GM21423 (cell line): ENCODE results near the gene ENOX1.

Experiments
- ATAC-seq: cut with Tn5 transposase; IDR thresholded peaks from one replicate; pipeline ENCODE4 v1.9.1; 2021; ENCODE audit warnings: mild to moderate bottlenecking, moderate library complexity; ENCODE audit not compliant: unreplicated experiment

Gene ENOX1

DNA sequence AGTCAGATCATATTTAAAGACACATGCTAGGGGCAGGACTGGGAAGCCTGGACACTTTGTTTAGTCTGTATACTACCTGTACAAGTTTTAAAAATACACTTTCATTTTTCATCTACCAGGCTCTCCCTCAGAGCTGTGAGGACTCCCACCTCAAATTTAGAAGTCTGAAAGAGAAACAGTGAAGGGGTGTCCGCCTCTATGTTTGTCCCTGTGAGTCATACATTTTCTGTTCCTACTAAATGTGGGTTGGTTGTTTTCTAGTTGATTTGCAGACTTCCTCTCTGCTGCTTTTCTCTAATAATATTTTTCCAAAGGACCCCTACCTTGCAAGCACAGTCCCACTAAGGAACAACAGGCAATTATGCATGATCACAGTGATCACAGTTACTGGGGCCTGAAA is 110.5 kb downstream of the ENOX1 start:
- peak; percentile 98 for ATAC-seq

DNA sequence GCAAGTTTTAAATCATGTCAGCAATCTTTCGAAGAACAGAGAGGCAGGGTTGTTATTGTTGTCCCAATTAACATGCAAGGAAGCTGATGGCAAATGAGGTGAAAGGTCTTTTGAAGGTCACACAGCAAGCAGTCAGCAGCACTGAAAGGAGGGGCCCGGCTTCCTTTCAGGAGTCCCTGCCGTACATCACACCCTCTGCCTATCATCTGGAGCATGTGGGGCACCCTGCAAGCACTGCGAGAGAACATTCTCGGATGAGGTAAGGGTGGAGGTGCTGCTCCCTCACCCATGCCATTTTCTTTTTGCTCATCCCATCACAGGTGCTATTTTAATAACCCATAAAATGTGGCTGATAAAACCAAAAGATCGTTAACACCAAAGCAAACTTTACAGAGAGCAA is 111.2 kb downstream of the ENOX1 start:
- ATAC-seq: no peak

DNA sequence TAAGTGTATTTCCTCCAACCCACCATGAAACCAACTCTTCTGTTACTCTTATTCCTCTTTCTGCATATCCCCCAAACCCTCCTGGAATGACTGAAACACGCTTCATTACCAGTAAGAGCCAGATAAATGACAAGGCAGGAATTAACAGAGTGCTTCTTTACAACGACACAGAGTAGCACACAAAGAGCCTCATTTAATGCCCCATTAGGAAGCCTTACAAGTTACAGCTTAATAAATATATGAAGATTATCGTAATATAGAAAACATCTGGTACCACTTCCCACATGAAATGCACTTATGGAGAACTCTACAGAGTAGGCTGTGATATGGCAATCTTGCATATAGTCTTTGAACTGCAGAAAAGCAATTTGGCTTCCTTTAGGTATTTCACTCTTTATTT is 116.8 kb downstream of the ENOX1 start:
- ATAC-seq: no peak

GRCh38 chr13:43669101-43669500 is 117.7 kb downstream of the ENOX1 start:
- ATAC-seq: no peak

DNA sequence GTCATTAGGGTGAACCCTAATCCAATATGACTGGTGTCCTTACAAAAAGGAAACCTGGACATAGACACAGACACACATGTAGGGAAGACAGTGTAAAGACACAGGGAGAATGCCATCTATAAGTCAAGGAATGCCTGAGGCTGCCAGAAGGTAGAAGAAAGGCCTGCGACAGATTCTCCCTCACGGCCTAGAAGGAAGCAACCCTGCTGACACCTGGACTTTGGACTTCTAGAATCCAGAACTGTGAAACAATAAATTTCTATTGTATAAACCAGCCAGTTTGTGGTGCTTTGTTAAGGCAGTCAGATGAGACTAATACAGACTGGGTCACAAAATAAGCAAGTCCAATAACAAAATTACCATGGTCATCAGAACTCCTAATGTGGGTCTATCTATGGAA is 120.4 kb downstream of the ENOX1 start:
- ATAC-seq: no peak

DNA sequence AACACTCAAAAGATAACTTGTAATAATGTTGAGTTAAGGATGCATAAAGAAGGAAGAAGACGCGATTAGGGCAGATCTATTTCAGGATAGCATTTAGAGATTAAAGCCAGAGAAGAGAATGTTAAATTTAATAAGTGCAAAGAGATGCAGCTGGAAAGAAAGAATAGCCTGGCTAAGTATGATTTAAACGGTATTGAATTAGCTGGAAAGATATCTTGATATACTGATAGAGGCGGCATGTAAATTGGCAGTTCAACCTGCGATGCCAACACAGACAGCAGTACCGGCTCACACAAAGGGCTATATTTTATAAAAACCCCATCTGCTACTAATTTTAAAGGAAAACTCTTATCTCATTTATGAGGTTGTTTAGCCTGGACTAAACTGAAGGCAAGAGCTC is 121.4 kb downstream of the ENOX1 start:
- ATAC-seq: no peak

DNA sequence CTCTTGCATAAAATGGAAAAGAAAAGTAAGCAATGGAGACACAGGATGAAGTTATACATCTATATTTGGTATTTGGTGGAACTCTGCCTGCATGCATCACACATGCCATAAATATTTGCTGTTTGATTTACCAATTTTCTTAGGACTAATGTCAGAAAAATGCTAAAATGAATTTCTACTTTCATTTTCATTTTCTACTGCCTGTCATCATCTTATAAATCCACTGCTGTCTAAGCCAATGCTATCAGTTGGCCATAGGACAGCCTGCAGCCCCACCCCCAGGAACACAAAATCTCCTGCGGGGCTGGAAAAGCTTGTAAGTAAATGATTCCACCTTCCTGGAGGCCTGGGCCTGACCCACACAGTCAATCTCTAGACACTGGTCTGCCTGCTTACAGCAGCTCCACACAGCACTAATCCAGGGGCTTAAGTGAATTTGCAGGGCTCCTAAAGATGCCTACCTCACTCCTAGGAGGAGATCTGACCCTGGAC is 122.0 kb downstream of the ENOX1 start:
- no peak for ATAC-seq

DNA sequence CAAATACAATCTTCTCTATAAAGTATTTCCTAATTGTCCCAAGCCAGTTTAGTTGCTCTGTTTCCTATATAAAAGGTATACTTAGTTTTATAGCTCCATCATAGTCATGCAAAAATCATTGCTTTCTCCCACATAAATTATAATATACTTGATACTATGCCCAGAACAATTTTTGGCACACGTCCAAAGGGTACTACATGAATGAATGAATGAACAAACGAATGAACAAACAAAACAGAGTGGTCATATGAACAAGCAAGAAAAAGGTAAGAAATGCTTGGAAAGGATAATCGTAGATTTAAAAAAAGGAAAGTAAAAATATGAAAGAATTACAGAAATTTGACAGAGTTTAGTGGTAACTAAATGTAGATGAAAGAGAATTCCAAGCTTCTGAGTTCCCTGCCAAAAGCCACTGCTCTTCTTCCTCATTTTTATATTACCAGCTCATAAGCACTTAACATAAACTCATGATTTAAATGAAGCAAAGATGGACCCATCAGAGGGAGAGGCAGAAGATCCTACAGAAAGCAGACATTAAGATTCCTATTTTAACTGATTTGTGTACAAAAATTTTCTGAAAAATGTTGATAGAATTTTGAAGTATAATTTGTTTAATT is 123.2 kb downstream of the ENOX1 start:
- no peak for ATAC-seq

GRCh38 chr13:43662976-43663375 is 123.8 kb downstream of the ENOX1 start:
- no peak for ATAC-seq

DNA sequence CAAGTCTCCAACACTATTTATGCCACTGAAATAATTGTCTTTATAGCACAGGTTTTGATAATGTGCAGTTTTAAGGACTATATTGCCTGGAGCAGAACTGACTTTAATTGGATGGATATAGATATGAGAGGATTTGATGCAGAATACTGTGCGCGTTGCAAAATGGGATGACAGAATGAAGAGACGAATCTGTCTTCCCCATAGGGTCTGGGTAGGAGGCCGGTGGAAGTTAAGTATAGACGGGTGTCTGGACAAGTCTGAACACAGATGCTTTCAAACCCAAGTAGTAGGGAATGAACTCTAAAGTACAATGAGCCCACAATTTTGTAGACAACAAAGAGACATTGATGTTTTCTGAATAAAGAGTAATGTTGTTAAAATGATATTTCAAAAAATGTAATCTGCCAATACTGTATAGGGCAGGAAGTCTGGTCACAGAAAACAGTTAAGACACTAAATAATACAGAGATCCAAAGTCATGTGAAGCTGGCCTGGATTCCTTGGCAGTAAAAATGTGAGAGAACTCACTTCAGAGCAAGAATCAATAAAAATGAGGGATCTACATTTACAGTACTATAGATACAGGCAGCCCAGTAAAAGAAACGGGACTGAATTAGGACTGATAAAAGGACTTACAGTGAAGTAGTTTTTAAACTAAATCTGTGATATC is 125.5 kb downstream of the ENOX1 start:
- no peak for ATAC-seq

- no peak for ATAC-seq
Observed at GRCh38 chr13:43657485-43657884, 129.3 kb downstream of the ENOX1 start.

DNA sequence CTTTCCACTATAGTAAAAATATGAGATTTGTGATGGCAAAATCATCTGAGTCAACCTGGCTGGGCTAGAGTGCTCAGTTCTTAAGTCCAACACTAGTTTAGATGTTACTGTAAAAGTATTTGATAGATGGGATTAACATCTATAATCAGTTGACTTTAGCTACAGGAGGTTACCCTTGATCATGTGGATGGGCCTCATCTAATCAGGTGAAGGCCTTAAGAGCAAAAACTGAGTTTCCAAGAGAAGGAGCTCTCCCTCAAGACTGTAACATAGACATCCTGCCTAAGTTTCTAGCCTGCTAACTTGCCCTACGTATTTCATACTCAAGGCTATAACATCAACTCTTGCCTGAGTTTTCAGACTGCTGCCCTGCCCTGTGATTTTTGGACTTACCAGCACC is 132.8 kb downstream of the ENOX1 start:
- no peak for ATAC-seq

- no peak for ATAC-seq
Observed at GRCh38 chr13:43653395-43653794, 133.4 kb downstream of the ENOX1 start.

DNA sequence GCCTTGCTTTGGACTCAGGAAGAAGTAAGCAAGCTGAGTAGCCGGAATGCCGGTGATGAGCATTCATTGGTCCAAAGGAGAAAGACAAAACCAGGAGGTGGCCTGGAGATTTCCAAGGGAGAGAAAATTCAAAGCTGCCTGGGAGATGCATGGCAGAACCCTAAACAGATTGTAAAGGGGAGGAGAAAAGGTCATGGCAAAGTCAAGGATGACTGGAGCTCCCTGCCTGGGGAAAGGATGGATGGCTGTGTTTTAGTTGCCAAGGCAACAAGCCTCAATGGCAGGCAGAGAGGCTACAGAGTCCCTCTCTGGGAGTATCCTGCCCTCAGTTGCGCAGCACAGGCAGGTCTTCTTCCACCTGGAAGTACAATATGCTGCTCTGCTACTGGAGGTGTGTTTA is 134.0 kb downstream of the ENOX1 start:
- ATAC-seq: no peak

DNA sequence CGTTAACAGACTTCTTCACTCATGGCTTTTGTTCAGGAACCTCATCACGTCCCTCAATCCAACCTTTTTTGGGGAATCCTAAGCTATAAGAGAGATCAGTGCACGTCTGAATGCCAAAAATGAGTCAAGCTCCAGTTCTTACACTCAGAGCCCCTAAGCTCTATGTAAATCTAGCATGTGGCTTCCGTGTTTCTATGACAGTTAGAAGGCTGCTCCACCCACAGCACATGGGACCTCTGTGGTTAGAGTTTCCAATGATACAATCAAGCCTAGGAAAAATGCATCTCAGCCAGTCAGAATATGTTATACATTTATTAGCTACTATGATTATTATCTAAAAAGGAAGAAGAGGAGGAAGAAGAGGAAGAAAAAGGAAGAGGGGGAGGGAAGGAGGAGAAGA is 135.9 kb downstream of the ENOX1 start:
- no peak for ATAC-seq

GRCh38 chr13:43648733-43649132 is 138.0 kb downstream of the ENOX1 start:
- no peak for ATAC-seq

GRCh38 chr13:43647471-43647870 is 139.3 kb downstream of the ENOX1 start:
- no peak for ATAC-seq

DNA sequence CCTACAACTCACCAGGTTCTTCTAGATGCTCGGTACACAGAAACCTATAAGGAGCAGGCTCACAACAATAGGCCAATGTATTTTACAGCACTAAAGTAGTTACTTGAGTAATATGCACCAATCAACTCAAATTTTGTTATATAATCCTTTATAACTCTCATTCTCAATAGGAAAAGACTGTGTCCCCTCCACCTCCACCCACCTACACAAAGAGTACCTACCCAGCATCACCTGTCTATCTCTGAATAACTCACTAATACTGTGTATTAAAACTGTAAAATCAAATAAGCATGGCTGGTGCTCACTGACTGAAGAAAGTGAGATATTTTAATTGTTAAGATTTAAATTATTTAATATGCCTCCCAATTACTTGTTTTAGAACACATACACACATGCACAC is 146.3 kb downstream of the ENOX1 start:
- ATAC-seq: no peak

DNA sequence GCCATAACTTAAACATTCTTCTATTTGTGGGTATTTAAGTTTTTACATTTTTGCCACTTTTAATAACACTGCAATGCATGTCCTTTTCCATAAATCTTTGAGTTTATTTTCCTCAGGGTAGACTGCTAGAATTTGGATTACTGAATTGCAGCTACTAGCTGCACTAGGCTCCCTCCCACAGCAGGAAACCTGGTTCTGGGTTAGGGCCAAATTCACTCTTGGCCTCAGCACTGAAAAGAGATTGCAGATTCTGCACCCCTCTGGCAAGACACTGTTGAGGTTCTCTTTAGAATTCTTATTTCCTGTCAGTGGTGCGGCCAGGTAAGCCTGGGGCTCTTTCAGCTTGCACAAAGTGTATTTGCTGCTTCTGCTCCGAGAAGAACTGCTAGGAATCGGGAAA is 155.7 kb downstream of the ENOX1 start:
- no peak for ATAC-seq

GRCh38 chr13:43629691-43630480 is 156.9 kb downstream of the ENOX1 start:
- ATAC-seq: no peak

- no peak for ATAC-seq
Observed at GRCh38 chr13:43626994-43627393, 159.8 kb downstream of the ENOX1 start.

DNA sequence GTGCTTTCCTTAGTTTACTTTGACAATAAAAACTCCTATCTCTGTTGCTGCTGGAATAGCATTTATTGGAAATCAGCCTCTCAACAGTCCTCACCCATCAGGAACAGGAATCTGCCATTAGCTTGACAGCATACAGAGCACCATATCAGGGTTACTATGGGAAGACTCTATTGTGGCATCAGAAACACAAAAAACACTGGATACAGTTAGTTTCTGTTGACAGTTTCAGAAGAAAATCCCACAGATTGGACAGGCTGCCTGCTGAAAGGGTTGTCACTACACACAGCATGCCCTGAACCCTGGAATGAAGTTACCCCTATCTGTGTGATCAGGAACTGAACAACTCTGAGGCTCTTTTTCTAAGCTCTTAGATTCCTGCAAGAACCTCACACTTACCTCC is 172.7 kb downstream of the ENOX1 start:
- ATAC-seq: no peak
